ENCODE data around the gene HRAS.

DNA sequence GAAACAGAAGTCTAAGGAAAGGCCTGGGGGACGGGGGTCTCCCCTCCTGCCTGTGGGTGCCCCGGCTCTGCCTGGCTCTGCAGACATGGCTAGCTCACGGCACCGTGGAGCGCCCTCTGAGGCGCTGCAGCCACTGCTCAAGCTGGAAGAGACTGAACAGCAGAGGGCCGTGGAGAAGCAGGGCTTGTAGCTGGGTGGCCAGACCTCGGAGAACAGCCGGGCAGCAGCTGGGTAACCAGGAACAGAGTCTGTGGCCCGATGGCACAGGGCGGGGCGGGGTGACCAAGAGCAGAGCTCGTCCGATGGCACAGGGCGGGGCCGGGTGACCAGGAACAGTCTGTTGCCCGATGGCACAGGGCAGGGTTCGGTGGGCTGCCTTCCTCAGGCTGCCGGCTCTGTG, 46.4 kb downstream of the HRAS start:
- TF ChIP-seq POLR2AphosphoS5 (IDR thresholded peaks at IDR 0.05; ENCODE audit: low read depth, low read length) (no peak), TAF1 (IDR thresholded peaks at IDR 0.05; ENCODE audit: borderline replicate concordance, insufficient read depth, low read length) (no peak), SIN3A (IDR thresholded peaks at IDR 0.05; ENCODE audit: borderline replicate concordance, insufficient read depth, low read length) (no peak)
- TF ChIP-seq, protein P1, sequence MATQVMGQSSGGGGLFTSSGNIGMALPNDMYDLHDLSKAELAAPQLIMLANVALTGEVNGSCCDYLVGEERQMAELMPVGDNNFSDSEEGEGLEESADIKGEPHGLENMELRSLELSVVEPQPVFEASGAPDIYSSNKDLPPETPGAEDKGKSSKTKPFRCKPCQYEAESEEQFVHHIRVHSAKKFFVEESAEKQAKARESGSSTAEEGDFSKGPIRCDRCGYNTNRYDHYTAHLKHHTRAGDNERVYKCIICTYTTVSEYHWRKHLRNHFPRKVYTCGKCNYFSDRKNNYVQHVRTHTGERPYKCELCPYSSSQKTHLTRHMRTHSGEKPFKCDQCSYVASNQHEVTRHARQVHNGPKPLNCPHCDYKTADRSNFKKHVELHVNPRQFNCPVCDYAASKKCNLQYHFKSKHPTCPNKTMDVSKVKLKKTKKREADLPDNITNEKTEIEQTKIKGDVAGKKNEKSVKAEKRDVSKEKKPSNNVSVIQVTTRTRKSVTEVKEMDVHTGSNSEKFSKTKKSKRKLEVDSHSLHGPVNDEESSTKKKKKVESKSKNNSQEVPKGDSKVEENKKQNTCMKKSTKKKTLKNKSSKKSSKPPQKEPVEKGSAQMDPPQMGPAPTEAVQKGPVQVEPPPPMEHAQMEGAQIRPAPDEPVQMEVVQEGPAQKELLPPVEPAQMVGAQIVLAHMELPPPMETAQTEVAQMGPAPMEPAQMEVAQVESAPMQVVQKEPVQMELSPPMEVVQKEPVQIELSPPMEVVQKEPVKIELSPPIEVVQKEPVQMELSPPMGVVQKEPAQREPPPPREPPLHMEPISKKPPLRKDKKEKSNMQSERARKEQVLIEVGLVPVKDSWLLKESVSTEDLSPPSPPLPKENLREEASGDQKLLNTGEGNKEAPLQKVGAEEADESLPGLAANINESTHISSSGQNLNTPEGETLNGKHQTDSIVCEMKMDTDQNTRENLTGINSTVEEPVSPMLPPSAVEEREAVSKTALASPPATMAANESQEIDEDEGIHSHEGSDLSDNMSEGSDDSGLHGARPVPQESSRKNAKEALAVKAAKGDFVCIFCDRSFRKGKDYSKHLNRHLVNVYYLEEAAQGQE (IDR thresholded peaks at IDR 0.05; ENCODE audit: insufficient read depth in 1 of 2, low read depth in 2 of 2, low read length in 2 of 2) = no peak
